ENCODE measurements around the gene EEPD1. TPM values are rescaled to one million over a fixed set of nuclear protein-coding genes. Genes with fewer than 3 reads are reported as not detected.

Gene EEPD1
- total RNA-seq, 1 experiment from 2014 or later = 48.0 TPM

DNA sequence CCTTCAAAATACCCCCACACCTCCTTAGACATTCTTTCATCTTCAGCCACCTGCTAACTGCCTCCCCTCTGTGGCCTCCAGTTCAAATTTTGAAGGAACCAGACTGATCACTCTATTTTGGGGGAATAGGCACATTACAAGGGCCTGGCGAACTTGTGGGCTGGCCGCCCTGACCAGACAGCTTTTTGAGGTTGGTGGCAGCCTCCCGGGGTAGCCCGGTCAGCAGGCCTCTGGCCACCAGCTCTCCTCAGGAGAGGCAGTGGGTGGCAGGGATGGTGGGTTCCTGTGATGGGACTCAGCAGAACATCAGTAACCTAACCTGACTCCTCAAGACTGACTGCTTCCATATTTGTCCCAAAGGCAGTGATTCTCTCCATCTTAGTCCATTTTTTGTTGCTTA, 17.4 kb upstream of the EEPD1 start:
- ChIA-PET CTCF (no interaction called here), POLR2A (no interaction called here)
- no peak for ATAC-seq
- Histone ChIP-seq H3K27ac (ENCODE audit: low read length) (no peak overlapping the region), H3K27me3 (ENCODE audit: control insufficient read depth, insufficient read depth, low read length) (no peaks in the 10 kb centered on the region), H3K4me3 (ENCODE audit: low read depth in 2 of 2, low read length in 2 of 2) (no peak overlapping the region), H3K9me3 (ENCODE audit: control insufficient read depth, insufficient read depth, low read depth, low read length) (no peaks in the 10 kb centered on the region), H3K36me3 (ENCODE audit: control insufficient read depth, insufficient read depth, low read length) (no peaks in the 10 kb centered on the region), H3K4me1 (ENCODE audit: control insufficient read depth, insufficient read depth, low read length) (no peaks in the 10 kb centered on the region)
- BruUV-seq (replicated peaks) = no TSS peak
- DNase-seq (ENCODE audit: low read depth, low spot score) = no peak
- in situ Hi-C loops (cut with HindIII; ENCODE audit: low pct_unique_long_range_greater_than_20kb, low sequenced_read_pairs) = no loop called here
- TF ChIP-seq, protein P1, sequence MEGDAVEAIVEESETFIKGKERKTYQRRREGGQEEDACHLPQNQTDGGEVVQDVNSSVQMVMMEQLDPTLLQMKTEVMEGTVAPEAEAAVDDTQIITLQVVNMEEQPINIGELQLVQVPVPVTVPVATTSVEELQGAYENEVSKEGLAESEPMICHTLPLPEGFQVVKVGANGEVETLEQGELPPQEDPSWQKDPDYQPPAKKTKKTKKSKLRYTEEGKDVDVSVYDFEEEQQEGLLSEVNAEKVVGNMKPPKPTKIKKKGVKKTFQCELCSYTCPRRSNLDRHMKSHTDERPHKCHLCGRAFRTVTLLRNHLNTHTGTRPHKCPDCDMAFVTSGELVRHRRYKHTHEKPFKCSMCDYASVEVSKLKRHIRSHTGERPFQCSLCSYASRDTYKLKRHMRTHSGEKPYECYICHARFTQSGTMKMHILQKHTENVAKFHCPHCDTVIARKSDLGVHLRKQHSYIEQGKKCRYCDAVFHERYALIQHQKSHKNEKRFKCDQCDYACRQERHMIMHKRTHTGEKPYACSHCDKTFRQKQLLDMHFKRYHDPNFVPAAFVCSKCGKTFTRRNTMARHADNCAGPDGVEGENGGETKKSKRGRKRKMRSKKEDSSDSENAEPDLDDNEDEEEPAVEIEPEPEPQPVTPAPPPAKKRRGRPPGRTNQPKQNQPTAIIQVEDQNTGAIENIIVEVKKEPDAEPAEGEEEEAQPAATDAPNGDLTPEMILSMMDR (IDR thresholded peaks at IDR 0.05) = no peak
- TF ChIP-seq, protein P2, sequence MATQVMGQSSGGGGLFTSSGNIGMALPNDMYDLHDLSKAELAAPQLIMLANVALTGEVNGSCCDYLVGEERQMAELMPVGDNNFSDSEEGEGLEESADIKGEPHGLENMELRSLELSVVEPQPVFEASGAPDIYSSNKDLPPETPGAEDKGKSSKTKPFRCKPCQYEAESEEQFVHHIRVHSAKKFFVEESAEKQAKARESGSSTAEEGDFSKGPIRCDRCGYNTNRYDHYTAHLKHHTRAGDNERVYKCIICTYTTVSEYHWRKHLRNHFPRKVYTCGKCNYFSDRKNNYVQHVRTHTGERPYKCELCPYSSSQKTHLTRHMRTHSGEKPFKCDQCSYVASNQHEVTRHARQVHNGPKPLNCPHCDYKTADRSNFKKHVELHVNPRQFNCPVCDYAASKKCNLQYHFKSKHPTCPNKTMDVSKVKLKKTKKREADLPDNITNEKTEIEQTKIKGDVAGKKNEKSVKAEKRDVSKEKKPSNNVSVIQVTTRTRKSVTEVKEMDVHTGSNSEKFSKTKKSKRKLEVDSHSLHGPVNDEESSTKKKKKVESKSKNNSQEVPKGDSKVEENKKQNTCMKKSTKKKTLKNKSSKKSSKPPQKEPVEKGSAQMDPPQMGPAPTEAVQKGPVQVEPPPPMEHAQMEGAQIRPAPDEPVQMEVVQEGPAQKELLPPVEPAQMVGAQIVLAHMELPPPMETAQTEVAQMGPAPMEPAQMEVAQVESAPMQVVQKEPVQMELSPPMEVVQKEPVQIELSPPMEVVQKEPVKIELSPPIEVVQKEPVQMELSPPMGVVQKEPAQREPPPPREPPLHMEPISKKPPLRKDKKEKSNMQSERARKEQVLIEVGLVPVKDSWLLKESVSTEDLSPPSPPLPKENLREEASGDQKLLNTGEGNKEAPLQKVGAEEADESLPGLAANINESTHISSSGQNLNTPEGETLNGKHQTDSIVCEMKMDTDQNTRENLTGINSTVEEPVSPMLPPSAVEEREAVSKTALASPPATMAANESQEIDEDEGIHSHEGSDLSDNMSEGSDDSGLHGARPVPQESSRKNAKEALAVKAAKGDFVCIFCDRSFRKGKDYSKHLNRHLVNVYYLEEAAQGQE (IDR thresholded peaks at IDR 0.05; ENCODE audit: insufficient read depth in 1 of 2, low read depth in 2 of 2, low read length in 1 of 2) = no peak
- no peak for TF ChIP-seq POLR2AphosphoS5 (IDR thresholded peaks at IDR 0.05; ENCODE audit: low read depth, low read length)
- TF ChIP-seq SIN3A (IDR thresholded peaks at IDR 0.05; ENCODE audit: borderline replicate concordance, insufficient read depth, low read depth, low read length) = no peak
- TF ChIP-seq TCF7L2 (IDR thresholded peaks at IDR 0.05; ENCODE audit: low read depth, low read length) = no peak
- intact Hi-C loops (cut with micrococcal nuclease; ENCODE audit: unreplicated experiment) = no loop called here

DNA sequence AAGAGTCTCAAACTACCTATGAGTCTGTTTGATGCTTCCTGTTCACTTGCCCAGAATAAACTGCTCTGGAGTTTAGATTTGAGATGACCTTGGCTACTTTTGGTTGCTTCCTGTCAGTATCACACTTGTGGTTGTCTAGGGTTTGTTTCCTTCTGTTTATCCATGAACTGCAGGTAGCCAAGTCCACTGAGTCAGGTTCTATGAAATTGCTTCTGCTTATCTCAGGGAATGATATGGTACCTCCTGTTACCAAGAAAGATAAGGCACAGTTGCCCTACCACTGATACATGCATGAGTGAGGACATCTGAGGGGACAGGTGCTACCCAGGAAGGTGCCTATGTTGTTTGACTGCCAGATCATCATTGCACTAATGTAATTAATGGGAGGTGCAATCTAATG, 15.8 kb upstream of the EEPD1 start:
- no peak overlapping the region for H3K27ac ChIP-seq (ENCODE audit: low read length)
- TF ChIP-seq TCF7L2 (IDR thresholded peaks at IDR 0.05; ENCODE audit: low read depth, low read length) (no peak), SIN3A (IDR thresholded peaks at IDR 0.05; ENCODE audit: borderline replicate concordance, insufficient read depth, low read depth, low read length) (no peak), POLR2AphosphoS5 (IDR thresholded peaks at IDR 0.05; ENCODE audit: low read depth, low read length) (no peak)
- TF ChIP-seq, protein P2 (IDR thresholded peaks at IDR 0.05; ENCODE audit: insufficient read depth in 1 of 2, low read depth in 2 of 2, low read length in 1 of 2) = no peak
- TF ChIP-seq, protein P1 (IDR thresholded peaks at IDR 0.05) = no peak
- CTCF ChIA-PET = no interaction called here
- no peaks in the 10 kb centered on the region for H3K4me1 ChIP-seq (ENCODE audit: control insufficient read depth, insufficient read depth, low read length)
- ATAC-seq (no peak), DNase-seq (ENCODE audit: low read depth, low spot score) (no peak)
- no TSS peak for BruUV-seq (replicated peaks)
- H3K27me3 ChIP-seq (ENCODE audit: control insufficient read depth, insufficient read depth, low read length) = no peaks in the 10 kb centered on the region
- intact Hi-C loops (cut with micrococcal nuclease; ENCODE audit: unreplicated experiment) = no loop called here
- no peak overlapping the region for H3K4me3 ChIP-seq (ENCODE audit: low read depth in 2 of 2, low read length in 2 of 2)
- POLR2A ChIA-PET = no interaction called here
- no peaks in the 10 kb centered on the region for H3K36me3 ChIP-seq (ENCODE audit: control insufficient read depth, insufficient read depth, low read length)
- in situ Hi-C loops (cut with HindIII; ENCODE audit: low pct_unique_long_range_greater_than_20kb, low sequenced_read_pairs) = no loop called here
- no peaks in the 10 kb centered on the region for H3K9me3 ChIP-seq (ENCODE audit: control insufficient read depth, insufficient read depth, low read depth, low read length)

Measured in Panc1 (cell line).